ENCODE data around the gene FLACC1.

FLACC1 gene

GRCh38 chr2:201275990-201276389 is 81.2 kb downstream of the FLACC1 start:
- DNase-seq (ENCODE audit: low read depth) = no peak

- DNase-seq (ENCODE audit: low read depth) = no peak
These were observed 82.1 kb downstream of the FLACC1 start for GRCh38 chr2:201275069-201275468.

GRCh38 chr2:201273330-201273983 is 83.7 kb downstream of the FLACC1 start:
- DNase-seq (ENCODE audit: low read depth) = no peak

GRCh38 chr2:201271917-201272316 is 85.2 kb downstream of the FLACC1 start:
- DNase-seq (ENCODE audit: low read depth) = no peak

GRCh38 chr2:201270293-201271001 is 86.7 kb downstream of the FLACC1 start:
- DNase-seq (ENCODE audit: low read depth) = no peak

- no peak for DNase-seq (ENCODE audit: low read depth)
These were observed 87.4 kb downstream of the FLACC1 start for GRCh38 chr2:201269764-201270163.

GRCh38 chr2:201267278-201268030 is 89.7 kb downstream of the FLACC1 start:
- DNase-seq (ENCODE audit: low read depth) = no peak

- no peak for DNase-seq (ENCODE audit: low read depth)
These were observed 90.5 kb downstream of the FLACC1 start for GRCh38 chr2:201266629-201267028.

- DNase-seq (ENCODE audit: low read depth) = no peak
These were observed 92.5 kb downstream of the FLACC1 start for GRCh38 chr2:201264472-201265173.

- DNase-seq (ENCODE audit: low read depth) = no peak
These were observed 93.4 kb downstream of the FLACC1 start for GRCh38 chr2:201263779-201264178.

- DNase-seq (ENCODE audit: low read depth) = no peak
These were observed 94.4 kb downstream of the FLACC1 start for GRCh38 chr2:201262718-201263117.

- DNase-seq (ENCODE audit: low read depth) = no peak
These were observed 95.2 kb downstream of the FLACC1 start for GRCh38 chr2:201261906-201262305.

- DNase-seq (ENCODE audit: low read depth) = peak; percentile 46
These were observed 95.7 kb downstream of the FLACC1 start for GRCh38 chr2:201261471-201261870.

GRCh38 chr2:201260302-201260800 is 96.8 kb downstream of the FLACC1 start, which contains the start of gene CASP8:
Gene CASP8 (plus strand): TSS chr2:201260536. CDS start chr2:201266487, 5,951 bp downstream.
- peak; percentile 64 for DNase-seq (ENCODE audit: low read depth)

- no peak for DNase-seq (ENCODE audit: low read depth)
These were observed 98.2 kb downstream of the FLACC1 start for GRCh38 chr2:201258666-201259615.

GRCh38 chr2:201257956-201258665 is 99.0 kb downstream of the FLACC1 start:
- DNase-seq (ENCODE audit: low read depth) = peak; percentile 94

- peak; percentile 50 for DNase-seq (ENCODE audit: low read depth)
These were observed 99.7 kb downstream of the FLACC1 start for GRCh38 chr2:201257381-201257955.

- DNase-seq (ENCODE audit: low read depth) = no peak
These were observed 101.1 kb downstream of the FLACC1 start for GRCh38 chr2:201256082-201256481.

- DNase-seq (ENCODE audit: low read depth) = no peak
These were observed 101.6 kb downstream of the FLACC1 start for GRCh38 chr2:201255408-201256033.
